Fibroblast of lung (primary cell): Measurements from ENCODE around the gene CD302.

Experiments used
- EZH2 ChIP-seq: IDR thresholded peaks from 2 replicates; pipeline ENCODE4 v1.5.1; 2012; ENCODE audit warnings: low read length, control low read depth, mild to moderate bottlenecking; ENCODE audit errors: missing control alignments
- TF ChIP-seq, protein P1 (sequence below), 2 donors: IDR thresholded peaks in 1 of 2; conservative IDR thresholded peaks in 1 of 2; 1 replicate in 1 of 2; 2 replicates in 1 of 2; pipeline ENCODE4 v1.5.1; 2011 to 2012; ENCODE audit warnings: low read length in 2 of 2, control low read depth in 1 of 2, inconsistent platforms in 1 of 2, low read depth in 1 of 2, mild to moderate bottlenecking in 1 of 2

DNA sequence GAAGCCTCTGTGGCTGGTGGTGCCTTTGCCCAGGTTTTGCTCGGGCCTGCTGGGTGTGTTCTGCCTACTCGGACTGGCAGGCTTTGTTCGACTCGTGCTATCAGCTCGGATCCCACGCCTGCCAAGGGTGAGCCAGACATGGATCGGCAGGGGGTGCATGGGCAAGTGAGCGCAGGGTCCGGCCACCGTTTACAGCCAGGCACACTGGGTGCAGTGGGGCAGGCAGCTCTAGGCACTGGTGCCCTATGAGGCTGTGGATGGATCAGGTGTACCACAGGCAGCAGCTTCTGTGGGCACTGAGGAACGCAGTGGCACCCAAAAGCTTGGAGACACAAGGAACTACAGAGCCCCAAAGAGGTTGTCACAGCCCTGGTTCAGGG lies 60.1 kb downstream of the CD302 start:
- TF ChIP-seq, protein P1, sequence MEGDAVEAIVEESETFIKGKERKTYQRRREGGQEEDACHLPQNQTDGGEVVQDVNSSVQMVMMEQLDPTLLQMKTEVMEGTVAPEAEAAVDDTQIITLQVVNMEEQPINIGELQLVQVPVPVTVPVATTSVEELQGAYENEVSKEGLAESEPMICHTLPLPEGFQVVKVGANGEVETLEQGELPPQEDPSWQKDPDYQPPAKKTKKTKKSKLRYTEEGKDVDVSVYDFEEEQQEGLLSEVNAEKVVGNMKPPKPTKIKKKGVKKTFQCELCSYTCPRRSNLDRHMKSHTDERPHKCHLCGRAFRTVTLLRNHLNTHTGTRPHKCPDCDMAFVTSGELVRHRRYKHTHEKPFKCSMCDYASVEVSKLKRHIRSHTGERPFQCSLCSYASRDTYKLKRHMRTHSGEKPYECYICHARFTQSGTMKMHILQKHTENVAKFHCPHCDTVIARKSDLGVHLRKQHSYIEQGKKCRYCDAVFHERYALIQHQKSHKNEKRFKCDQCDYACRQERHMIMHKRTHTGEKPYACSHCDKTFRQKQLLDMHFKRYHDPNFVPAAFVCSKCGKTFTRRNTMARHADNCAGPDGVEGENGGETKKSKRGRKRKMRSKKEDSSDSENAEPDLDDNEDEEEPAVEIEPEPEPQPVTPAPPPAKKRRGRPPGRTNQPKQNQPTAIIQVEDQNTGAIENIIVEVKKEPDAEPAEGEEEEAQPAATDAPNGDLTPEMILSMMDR (conservative IDR thresholded peaks at IDR 0.05 in 1 of 2, IDR thresholded peaks at IDR 0.05 in 1 of 2; ENCODE audit: low read depth in 1 of 2, low read length in 2 of 2), result no peak
- no peak for TF ChIP-seq EZH2
